HL-60/S4 treated with retinoic acid at 250 ng/mL for 4 days and 3 days (cell line): ENCODE results near the gene CYP4A22.
"Not testable (repeated sequence)": the region's sequence is repeated elsewhere in the genome, so short reads cannot be mapped to it uniquely, and the experiment has no call there.

Experiments used
- in situ Hi-C: fragments of 300-500 bp; cut with MboI; formaldehyde crosslinking; loops from 2 replicates; pipeline ENCODE4 v1.7.0; 2022; ENCODE audit warnings: low sequenced_read_pairs

CYP4A22 gene

GRCh38 chr1:47137198-47137597 is at the start of gene CYP4A22:
CYP4A22 (plus strand) TSS chr1:47137441; CDS start chr1:47137486, 45 bp downstream.
- in situ Hi-C loops = no loop called here

- in situ Hi-C loops = not testable (repeated sequence)
These were observed 47.9 kb upstream of the CYP4A22 start for GRCh38 chr1:47089356-47089755.

- in situ Hi-C loops = not testable (repeated sequence)
These were observed 45.8 kb upstream of the CYP4A22 start for GRCh38 chr1:47091476-47091875.

GRCh38 chr1:47104816-47105215 is 32.4 kb upstream of the CYP4A22 start:
- in situ Hi-C loops = no loop called here

- in situ Hi-C loops = no loop called here
These were observed 30.4 kb upstream of the CYP4A22 start for GRCh38 chr1:47106792-47107191.

- in situ Hi-C loops = not testable (repeated sequence)
These were observed 29.2 kb upstream of the CYP4A22 start for GRCh38 chr1:47107851-47108574.

GRCh38 chr1:47109482-47109881 is 27.8 kb upstream of the CYP4A22 start:
- in situ Hi-C loops = not testable (repeated sequence)

GRCh38 chr1:47113178-47113577 is 24.1 kb upstream of the CYP4A22 start:
- in situ Hi-C loops = no loop called here

GRCh38 chr1:47121039-47121438 is 16.2 kb upstream of the CYP4A22 start:
- in situ Hi-C loops = not testable (repeated sequence)

GRCh38 chr1:47124834-47125233 is 12.4 kb upstream of the CYP4A22 start:
- in situ Hi-C loops = not testable (repeated sequence)

- in situ Hi-C loops = not testable (repeated sequence)
These were observed 10.2 kb upstream of the CYP4A22 start for GRCh38 chr1:47126997-47127396.

GRCh38 chr1:47128221-47128620 is 9.0 kb upstream of the CYP4A22 start:
- in situ Hi-C loops = no loop called here

- in situ Hi-C loops = not testable (repeated sequence)
These were observed 8.4 kb upstream of the CYP4A22 start for GRCh38 chr1:47128854-47129253.

- in situ Hi-C loops = not testable (repeated sequence)
These were observed 7.6 kb upstream of the CYP4A22 start for GRCh38 chr1:47129489-47130230.

- in situ Hi-C loops = not testable (repeated sequence)
These were observed 4.6 kb upstream of the CYP4A22 start for GRCh38 chr1:47132665-47133064.

GRCh38 chr1:47137925-47138615 is 829 bp downstream of the CYP4A22 start:
- in situ Hi-C loops = no loop called here

GRCh38 chr1:47140358-47140757 is 3.1 kb downstream of the CYP4A22 start:
- in situ Hi-C loops = not testable (repeated sequence)

GRCh38 chr1:47143654-47144053 is 6.4 kb downstream of the CYP4A22 start:
- in situ Hi-C loops = not testable (repeated sequence)

GRCh38 chr1:47146495-47146894 is 9.3 kb downstream of the CYP4A22 start:
- in situ Hi-C loops = not testable (repeated sequence)

- in situ Hi-C loops = no loop called here
These were observed 10.0 kb downstream of the CYP4A22 start for GRCh38 chr1:47147047-47147785.

GRCh38 chr1:47149162-47149561 is 11.9 kb downstream of the CYP4A22 start:
- in situ Hi-C loops = not testable (repeated sequence)
